ENCODE data around the gene MTF2. TPM values are rescaled to one million over a fixed set of nuclear protein-coding genes. Genes with fewer than 3 reads are reported as not detected.

MTF2 gene
- total RNA-seq, 1 donor from 2014 or later, result 20.0 TPM

- no peaks in the 10 kb centered on the region for H3K27me3 Mint-ChIP-seq (ENCODE audit: low read depth)
- TF ChIP-seq, protein P1, sequence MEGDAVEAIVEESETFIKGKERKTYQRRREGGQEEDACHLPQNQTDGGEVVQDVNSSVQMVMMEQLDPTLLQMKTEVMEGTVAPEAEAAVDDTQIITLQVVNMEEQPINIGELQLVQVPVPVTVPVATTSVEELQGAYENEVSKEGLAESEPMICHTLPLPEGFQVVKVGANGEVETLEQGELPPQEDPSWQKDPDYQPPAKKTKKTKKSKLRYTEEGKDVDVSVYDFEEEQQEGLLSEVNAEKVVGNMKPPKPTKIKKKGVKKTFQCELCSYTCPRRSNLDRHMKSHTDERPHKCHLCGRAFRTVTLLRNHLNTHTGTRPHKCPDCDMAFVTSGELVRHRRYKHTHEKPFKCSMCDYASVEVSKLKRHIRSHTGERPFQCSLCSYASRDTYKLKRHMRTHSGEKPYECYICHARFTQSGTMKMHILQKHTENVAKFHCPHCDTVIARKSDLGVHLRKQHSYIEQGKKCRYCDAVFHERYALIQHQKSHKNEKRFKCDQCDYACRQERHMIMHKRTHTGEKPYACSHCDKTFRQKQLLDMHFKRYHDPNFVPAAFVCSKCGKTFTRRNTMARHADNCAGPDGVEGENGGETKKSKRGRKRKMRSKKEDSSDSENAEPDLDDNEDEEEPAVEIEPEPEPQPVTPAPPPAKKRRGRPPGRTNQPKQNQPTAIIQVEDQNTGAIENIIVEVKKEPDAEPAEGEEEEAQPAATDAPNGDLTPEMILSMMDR (IDR thresholded peaks at IDR 0.05), result peak; percentile 56
- no peaks in the 10 kb centered on the region for H3K9me3 Mint-ChIP-seq (ENCODE audit: low read depth)
- peaks cover 28% of the 10 kb centered on the region for H3K4me1 Mint-ChIP-seq (ENCODE audit: low read depth)
- peaks cover 2% of the 10 kb centered on the region for H3K36me3 Mint-ChIP-seq (ENCODE audit: low read depth)
- peak within 1 kb of the TSS; percentile 100 for H3K27ac Mint-ChIP-seq (ENCODE audit: unreplicated experiment)
- peak within 1 kb of the TSS; percentile 97 for H3K4me3 Mint-ChIP-seq (ENCODE audit: unreplicated experiment)
- peak; percentile 99 for DNase-seq (ENCODE audit: low spot score)
Measured at GRCh38 chr1:93179886-93180722, 101.0 kb downstream of the MTF2 start, which contains the start of gene TMED5. TSS of gene TMED5 (minus strand) at chr1:93180413. CDS start at chr1:93180242, 171 bp downstream.

DNA sequence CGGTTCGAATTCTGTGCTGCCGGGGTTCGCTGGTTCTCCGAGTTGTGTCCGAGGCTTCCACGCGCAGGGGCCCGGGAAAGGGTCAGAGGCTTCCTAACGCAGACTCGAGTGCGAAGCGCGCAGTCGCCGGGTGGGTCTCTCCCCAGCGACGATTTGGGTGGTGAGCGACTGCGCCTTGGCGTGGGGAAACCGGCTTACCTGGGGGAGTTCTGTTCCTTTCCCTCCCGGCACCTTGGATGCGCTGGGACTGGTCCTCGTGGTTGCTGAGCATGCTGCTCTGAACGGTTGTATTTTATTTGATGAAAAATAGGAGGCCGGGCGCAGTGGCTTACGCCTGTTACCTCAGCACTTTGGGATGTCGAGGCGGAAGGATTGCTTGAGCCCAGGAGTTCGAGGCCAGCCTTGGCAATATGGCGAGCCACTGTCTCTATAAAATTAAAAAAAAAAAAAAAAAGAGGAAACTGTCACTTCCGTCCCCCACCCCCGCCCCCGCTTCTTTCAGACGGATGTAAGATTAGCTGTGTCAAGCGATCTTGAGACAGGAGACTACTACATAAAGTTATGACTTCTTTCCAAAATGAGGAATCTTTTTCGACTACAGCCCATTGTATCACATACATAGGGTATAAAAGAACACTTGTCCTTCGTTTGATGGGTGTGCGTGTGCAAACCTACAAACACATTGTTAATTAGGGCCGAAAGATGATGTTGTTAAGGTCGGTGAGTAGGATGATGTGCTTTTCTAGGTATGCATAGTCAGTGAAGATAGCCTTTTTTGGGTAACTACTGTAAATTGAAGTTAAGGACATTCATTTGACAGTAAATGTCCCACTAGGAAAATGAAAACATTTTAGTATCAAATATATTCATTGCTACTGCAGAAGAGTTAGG is 101.9 kb downstream of the MTF2 start, which contains the start of gene CCDC18:
CCDC18 (plus strand) TSS at position 2 of the 891 bp plus-strand sequence. CDS start 2,638 bp downstream, outside the sequence.
- Mint-ChIP-seq H3K27ac (ENCODE audit: unreplicated experiment) (peak within 1 kb of the TSS; percentile 100), H3K4me3 (ENCODE audit: unreplicated experiment) (peak within 1 kb of the TSS; percentile 97), H3K36me3 (ENCODE audit: low read depth) (peaks cover 2% of the 10 kb centered on the region), H3K27me3 (ENCODE audit: low read depth) (no peaks in the 10 kb centered on the region), H3K4me1 (ENCODE audit: low read depth) (peaks cover 28% of the 10 kb centered on the region), H3K9me3 (ENCODE audit: low read depth) (no peaks in the 10 kb centered on the region)
- DNase-seq (ENCODE audit: low spot score), result no peak
- TF ChIP-seq, protein P1 (IDR thresholded peaks at IDR 0.05), result no peak

DNA sequence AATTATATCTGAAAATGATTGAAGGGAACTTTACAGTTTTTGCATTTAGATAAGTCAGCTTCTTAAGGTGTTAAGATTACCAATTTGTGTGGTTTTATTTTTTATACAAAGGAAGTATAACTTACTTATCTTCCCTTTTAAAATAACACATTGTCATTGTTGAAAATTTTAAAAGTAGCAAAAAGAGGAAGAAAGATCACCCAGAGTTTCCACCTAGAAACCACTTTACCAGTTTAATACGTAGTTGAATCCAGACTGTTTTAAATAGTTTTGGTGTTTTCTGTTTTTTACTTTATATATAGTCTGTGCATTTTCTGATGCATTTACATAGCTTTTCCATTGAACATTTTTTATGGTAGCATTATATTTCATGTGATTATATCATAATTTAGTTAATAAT is 107.6 kb downstream of the MTF2 start:
- Mint-ChIP-seq H3K27me3 (ENCODE audit: low read depth) (no peaks in the 10 kb centered on the region), H3K4me1 (ENCODE audit: low read depth) (no peaks in the 10 kb centered on the region), H3K36me3 (ENCODE audit: low read depth) (peaks cover 1% of the 10 kb centered on the region), H3K4me3 (ENCODE audit: unreplicated experiment) (no peak overlapping the region), H3K9me3 (ENCODE audit: low read depth) (no peaks in the 10 kb centered on the region), H3K27ac (ENCODE audit: unreplicated experiment) (no peak overlapping the region)
- DNase-seq (ENCODE audit: low spot score), result no peak
- TF ChIP-seq, protein P1 (IDR thresholded peaks at IDR 0.05), result no peak

Other genes starting within 250 kb of the MTF2 start
- gene RPL5, start 247.2 kb upstream of the MTF2 start, total RNA-seq, result 544 to 622 TPM (median 618 TPM) in 3 replicates
- gene DIPK1A, start 117.8 kb upstream of the MTF2 start, total RNA-seq, result 7.7 to 11.2 TPM (median 10.6 TPM) in 3 replicates
- gene TMED5, start 101.1 kb downstream of the MTF2 start, total RNA-seq, result 23.5 to 34.6 TPM (median 33.6 TPM) in 3 replicates
- 2.9 to 5.7 TPM (median 3.6 TPM) in 3 replicates for gene CCDC18, start 101.4 kb downstream of the MTF2 start, total RNA-seq

Measured in chondrocyte (in vitro differentiated cells).